Thoracic aorta (tissue), 2 donors: ENCODE data around the gene SLC25A42. TPM values are rescaled to one million over a fixed set of nuclear protein-coding genes. Genes with fewer than 3 reads are reported as not detected.

Experiments
- ATAC-seq: fragments of 150-250 bp; one replicate; pipeline ENCODE4 v1.8.0; 2017; ENCODE audit warnings: low read depth; ENCODE audit not compliant: insufficient number of reproducible peaks, low FRiP score
- DNase-seq: peaks from one replicate; pipeline ENCODE4 v3.0.0-alpha.2; 2020; ENCODE audit warnings: low spot score
- H3K27ac ChIP-seq, 2 donors: fragments of 200-600 bp; sonication (generic); 1 replicate in 1 of 2; 2 replicates in 1 of 2; pipeline ENCODE4 v1.5.1; 2016; ENCODE audit warnings: mild to moderate bottlenecking in 2 of 2, moderate library complexity in 2 of 2
- H3K27me3 ChIP-seq: fragments of 200-600 bp; sonication (generic); replicated peaks from 2 replicates; pipeline ENCODE4 v1.6.0; 2016; ENCODE audit warnings: mild to moderate bottlenecking; ENCODE audit not compliant: insufficient read depth
- H3K36me3 ChIP-seq: fragments of 200-600 bp; sonication (generic); one replicate; pipeline ENCODE4 v1.5.1; 2016
- H3K4me1 ChIP-seq, 2 donors: fragments of 200-600 bp; sonication (generic); 1 replicate in 1 of 2; 2 replicates in 1 of 2; pipeline versions ENCODE4 v1.5.1 to v1.6.0; 2016; ENCODE audit warnings: low read depth in 2 of 2, mild to moderate bottlenecking in 1 of 2; ENCODE audit not compliant: control insufficient read depth in 1 of 2
- H3K4me3 ChIP-seq: fragments of 200-600 bp; sonication (generic); 2 replicates; pipeline ENCODE4 v1.5.1; 2016; ENCODE audit warnings: mild to moderate bottlenecking
- H3K9me3 ChIP-seq: fragments of 200-600 bp; sonication (generic); 2 replicates; pipeline ENCODE4 v1.5.1; 2016
- total RNA-seq, 2 donors: library from RNA; depleted of rRNA; stranded (reverse); fragments of >200 nt; gene quantifications; one replicate each; pipeline versions ENCODE4 v1.1.0 to v1.2.3, GENCODE V29; 2016
- TF ChIP-seq, protein P1 (sequence below): fragments of 200-600 bp; sonication (generic); IDR thresholded peaks from one replicate; pipeline ENCODE4 v1.5.1; 2019; ENCODE audit warnings: antibody characterized with exemption

SLC25A42 gene
- total RNA-seq, 2 donors from 2014 or later = 8.3 to 14.4 TPM

DNA sequence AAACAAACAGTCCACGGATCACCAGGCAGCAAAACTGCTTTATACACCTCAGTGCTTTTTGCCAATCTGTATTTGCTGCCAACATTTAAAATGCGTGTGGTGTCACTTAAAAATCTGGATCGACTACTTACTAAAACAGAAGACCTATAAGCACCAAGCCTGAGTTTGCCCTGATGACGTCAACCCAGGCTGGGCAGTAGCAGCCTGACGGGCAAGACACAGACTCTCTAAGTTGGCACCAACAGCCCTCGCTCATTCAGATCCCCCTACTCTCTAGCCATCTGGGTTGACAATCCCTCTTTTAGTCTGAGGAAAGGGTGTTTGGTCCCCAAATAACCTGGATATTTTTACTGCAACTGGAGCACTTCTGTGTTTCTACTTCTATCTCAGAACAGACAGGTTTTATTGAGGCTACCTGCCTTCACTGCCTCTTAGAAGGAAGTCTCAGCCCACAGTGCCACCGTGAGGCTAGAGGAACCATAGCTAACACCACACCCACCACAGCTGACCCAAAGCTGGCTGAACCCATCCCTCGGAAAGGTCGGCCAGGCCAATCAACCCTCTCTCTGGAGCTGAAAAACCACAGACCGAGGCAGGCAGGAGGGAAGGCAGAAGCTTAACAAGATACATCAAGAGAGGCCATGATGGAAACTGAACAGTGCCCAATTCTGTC lies 37.4 kb upstream of the SLC25A42 start:
- no peak for ATAC-seq
- no peak overlapping the region for H3K4me3 ChIP-seq
- no peaks in the 10 kb centered on the region for H3K4me1 ChIP-seq
- DNase-seq = no peak
- TF ChIP-seq, protein P1, sequence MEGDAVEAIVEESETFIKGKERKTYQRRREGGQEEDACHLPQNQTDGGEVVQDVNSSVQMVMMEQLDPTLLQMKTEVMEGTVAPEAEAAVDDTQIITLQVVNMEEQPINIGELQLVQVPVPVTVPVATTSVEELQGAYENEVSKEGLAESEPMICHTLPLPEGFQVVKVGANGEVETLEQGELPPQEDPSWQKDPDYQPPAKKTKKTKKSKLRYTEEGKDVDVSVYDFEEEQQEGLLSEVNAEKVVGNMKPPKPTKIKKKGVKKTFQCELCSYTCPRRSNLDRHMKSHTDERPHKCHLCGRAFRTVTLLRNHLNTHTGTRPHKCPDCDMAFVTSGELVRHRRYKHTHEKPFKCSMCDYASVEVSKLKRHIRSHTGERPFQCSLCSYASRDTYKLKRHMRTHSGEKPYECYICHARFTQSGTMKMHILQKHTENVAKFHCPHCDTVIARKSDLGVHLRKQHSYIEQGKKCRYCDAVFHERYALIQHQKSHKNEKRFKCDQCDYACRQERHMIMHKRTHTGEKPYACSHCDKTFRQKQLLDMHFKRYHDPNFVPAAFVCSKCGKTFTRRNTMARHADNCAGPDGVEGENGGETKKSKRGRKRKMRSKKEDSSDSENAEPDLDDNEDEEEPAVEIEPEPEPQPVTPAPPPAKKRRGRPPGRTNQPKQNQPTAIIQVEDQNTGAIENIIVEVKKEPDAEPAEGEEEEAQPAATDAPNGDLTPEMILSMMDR = no peak
- no peaks in the 10 kb centered on the region for H3K9me3 ChIP-seq
- H3K27ac ChIP-seq = no peak overlapping the region
- peaks cover 54% of the 10 kb centered on the region for H3K36me3 ChIP-seq
- no peaks in the 10 kb centered on the region for H3K27me3 ChIP-seq

DNA sequence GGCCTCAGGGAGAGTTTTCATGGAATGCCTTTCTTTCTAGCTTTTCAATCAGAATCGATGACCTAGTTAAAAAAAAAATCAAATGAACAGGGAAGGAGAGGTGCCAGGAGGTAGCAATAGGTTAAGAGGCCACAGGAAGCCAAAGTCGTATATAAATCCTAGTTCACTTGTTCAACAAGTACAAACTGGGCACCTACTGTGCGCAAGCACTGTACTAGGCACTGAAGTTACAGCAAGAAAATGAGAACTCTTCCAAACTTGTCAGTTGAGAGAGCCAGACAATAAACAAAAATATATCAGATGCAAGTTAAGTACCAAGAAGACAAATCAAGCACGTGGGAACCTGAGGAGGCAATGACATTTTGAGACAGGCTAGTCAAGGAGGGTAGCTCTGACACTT lies 36.6 kb upstream of the SLC25A42 start:
- H3K36me3 ChIP-seq = peaks cover 53% of the 10 kb centered on the region

DNA sequence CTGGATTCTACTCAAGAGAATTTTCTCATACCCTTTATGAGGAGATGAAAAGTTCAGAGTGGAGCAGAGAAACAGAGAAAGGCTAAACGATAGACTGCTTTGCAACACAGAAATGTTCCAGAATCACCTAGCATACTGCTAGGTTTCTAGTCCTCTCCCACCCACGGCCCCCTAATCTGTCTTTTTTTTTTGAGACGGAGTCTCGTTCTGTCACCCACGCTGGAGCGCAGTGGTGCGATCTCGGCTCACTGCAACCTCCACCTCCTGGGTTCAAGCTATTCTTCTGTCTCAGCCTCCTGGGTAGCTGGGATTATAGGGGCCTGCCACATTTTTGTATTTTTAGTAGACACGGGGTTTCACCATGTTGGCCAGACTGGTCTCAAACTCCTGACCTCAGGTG lies 35.3 kb upstream of the SLC25A42 start:
- peaks cover 42% of the 10 kb centered on the region for H3K36me3 ChIP-seq
- DNase-seq (no peak), ATAC-seq (no peak)
- TF ChIP-seq, protein P1 = no peak
- no peaks in the 10 kb centered on the region for H3K27me3 ChIP-seq
- H3K4me1 ChIP-seq = peaks cover 7% of the 10 kb centered on the region in 2 donors
- no peak overlapping the region for H3K4me3 ChIP-seq
- no peaks in the 10 kb centered on the region for H3K9me3 ChIP-seq
- H3K27ac ChIP-seq = no peak overlapping the region

More for the DNA sequence above, 36.6 kb upstream of the SLC25A42 start:
- TF ChIP-seq, protein P1 = no peak
- DNase-seq (no peak), ATAC-seq (no peak)
- Histone ChIP-seq H3K4me3 (no peak overlapping the region), H3K9me3 (no peaks in the 10 kb centered on the region), H3K27me3 (no peaks in the 10 kb centered on the region), H3K4me1 (peaks cover 5 to 6% of the 10 kb centered on the region in 2 donors), H3K27ac (no peak overlapping the region)

DNA sequence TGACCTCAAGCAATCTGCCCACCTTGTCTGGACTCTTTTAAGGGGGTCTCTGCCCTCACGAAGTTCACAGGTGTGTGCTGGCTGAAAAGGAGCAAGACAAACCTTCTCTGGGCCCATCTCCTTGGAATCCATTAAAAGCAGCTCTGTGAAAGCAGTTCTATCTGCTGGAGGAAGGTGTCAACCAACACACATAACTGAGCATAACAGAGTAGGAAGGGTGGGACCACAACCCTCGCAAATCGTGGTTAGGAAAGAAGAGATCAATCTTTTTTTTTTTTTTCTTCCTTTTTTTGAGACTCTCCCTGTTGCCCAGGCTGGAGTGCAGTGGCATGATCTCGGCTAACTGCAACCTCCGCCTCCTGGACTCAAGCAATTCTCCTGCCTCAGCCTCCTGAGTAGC lies 31.9 kb upstream of the SLC25A42 start:
- Histone ChIP-seq H3K4me1 (peaks cover 10 to 19% of the 10 kb centered on the region in 2 donors), H3K9me3 (no peaks in the 10 kb centered on the region), H3K27me3 (no peaks in the 10 kb centered on the region), H3K27ac (peak overlapping the region in 1 of 2 donors; percentile 91), H3K36me3 (peaks cover 16% of the 10 kb centered on the region), H3K4me3 (peak overlapping the region; percentile 73)
- ATAC-seq (no peak), DNase-seq (no peak)
- TF ChIP-seq, protein P1 = no peak

DNA sequence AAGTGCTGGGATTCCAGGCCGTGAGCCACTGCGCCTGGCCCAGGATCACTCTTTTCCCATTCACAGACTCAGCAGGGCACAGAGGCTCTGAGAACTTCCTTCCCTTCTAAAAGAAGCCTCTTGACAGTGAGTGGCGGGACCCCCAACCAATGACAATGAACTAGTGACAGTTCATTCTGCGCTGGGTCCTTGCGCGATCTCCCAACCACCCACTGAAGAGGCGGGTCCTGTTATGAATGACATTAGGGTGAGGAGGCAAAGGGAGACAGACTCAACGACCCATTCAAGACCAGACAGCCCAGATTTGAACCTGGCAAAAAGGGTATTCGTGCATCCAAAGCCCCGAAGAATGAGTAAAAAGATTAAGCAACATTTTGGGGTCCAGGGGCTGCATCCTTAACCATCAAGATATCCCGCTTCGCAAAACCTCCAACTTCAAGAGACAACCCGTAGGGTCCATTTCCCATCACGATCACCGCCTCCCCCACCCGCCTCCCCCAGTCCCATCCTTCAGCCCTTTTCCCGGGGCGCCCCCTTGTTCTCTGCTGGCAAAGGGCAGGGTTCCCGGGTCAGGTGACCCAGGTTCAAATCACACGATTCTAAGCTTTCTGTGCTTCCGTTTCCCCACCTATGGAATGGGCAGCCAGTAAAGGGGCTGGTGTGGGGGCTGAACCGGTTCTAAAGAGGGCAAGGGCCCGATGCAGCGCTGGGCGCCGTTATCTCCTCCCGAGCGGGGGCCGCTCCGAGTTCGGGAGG lies 31.2 kb upstream of the SLC25A42 start:
- TF ChIP-seq, protein P1 = no peak
- Histone ChIP-seq H3K36me3 (peaks cover 14% of the 10 kb centered on the region), H3K4me1 (peaks cover 10 to 19% of the 10 kb centered on the region in 2 donors), H3K9me3 (no peaks in the 10 kb centered on the region), H3K27me3 (no peaks in the 10 kb centered on the region), H3K27ac (peak overlapping the region; percentile 89 to 91), H3K4me3 (peak overlapping the region; percentile 73)
- peak; percentile 86 for DNase-seq
- ATAC-seq = peak; percentile 83
